HG02981 (cell line): ENCODE data around the gene EIF4G2.

Experiments
- ATAC-seq: cut with Tn5 transposase; IDR thresholded peaks from one replicate; pipeline ENCODE4 v1.9.1; 2021; ENCODE audit warnings: mild to moderate bottlenecking, moderate library complexity; ENCODE audit not compliant: unreplicated experiment

Gene EIF4G2

GRCh38 chr11:10809373-10810160 is 841 bp upstream of the EIF4G2 start:
- ATAC-seq, result peak; percentile 14

GRCh38 chr11:10808235-10808552 is 532 bp downstream of the EIF4G2 start:
- ATAC-seq, result no peak

DNA sequence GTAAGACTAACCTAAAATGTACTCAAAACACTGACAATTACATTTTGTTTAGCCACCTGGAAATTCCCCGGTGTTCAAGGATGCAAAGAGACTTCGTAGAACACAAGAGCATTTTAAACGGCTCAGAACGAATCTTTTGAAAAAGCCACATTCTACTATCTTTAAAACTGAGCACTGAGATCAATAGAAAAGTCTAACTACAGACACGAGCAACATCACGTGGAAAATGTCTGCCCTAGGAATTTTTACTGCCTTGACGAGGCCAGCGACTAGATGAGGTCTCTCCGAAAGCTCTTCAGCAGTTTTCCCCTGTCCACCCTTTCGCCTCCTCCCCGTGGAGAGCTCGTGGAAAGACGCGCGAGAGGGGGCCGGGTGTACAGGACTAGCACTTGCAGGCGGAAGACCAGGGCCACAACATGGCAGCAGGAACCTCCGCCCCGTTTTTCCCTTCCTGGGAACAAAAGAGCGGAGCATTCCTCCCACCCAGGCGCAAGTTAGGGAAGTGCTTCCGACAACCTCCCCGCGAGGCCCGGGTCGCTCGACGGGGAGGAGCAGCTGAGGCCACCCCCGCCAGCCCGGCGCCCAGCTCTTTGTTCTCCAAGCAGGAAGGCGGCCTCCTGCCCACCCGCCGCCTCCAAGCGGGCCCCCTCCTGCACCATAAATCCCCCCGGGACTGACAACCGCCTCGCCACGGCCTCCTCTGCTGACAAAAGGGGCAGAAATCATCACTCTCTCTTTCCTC is 1.1 kb downstream of the EIF4G2 start:
- peak; percentile 3 for ATAC-seq

GRCh38 chr11:10806206-10806605 is 2.5 kb downstream of the EIF4G2 start:
- ATAC-seq, result no peak

DNA sequence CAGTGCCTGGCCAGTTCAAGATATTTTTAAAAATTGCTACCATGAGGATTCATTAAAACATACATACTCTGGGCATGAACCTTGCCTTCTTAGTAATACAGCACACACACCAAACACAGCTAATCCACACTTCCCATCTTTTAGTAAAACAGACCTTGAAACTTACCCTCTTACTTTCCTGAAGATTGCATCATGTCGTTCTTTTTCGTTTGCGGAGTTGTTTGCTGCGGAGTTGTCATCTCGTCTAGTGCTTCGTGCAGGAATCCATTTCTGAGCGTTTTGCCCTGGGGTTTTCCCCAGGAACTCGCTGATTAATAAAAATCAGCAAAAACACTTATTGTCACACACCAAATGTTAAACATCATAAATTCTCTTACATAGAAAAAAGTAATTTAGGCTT is 3.0 kb downstream of the EIF4G2 start:
- ATAC-seq, result no peak

DNA sequence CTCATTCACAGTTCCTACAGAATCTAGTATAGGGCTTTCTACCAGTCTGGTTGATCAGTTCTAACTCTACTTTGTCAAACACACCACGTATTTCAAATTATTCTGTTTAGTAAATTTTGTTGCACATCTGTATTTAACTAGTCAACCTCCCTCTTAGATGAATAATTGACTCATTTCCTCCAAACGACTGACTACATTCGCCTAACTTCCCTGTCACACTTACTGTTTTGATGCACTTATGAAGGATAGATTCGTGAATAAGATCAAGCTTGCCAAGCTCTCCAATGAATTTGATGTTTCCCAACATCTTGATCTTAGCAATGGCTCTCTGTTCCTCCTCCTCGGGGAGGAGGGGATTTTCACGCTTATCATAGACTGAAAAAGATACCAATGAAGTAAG is 5.0 kb downstream of the EIF4G2 start:
- ATAC-seq, result no peak

GRCh38 chr11:10800292-10800691 is 8.4 kb downstream of the EIF4G2 start:
- ATAC-seq, result no peak

DNA sequence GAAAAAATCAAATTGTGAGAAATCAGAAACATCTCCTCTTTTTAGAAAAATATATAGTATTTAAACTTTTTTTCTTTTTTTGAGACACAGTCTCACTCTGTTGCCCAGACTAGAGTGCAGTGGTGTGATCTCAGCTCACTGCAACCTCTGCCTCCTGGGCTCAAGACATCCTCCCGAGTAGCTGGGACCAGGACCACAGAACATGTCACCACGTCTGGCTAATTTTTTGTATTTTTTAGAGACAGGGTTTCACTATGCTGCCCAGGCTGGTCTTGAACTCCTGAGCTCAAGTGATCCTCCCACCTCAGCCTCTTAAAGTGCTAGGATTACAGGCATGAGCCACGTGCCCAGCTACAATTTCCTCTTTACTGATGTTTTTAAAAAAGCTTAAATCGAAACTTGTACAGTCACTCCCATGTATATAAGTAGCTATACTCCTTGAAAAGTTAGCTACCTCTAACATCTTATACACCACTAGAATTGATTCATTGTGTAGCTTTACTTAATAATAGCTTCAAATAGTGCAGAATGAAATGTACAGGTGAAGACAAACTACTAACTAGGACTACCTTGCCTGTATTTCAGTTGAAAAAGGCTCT is 10.3 kb downstream of the EIF4G2 start:
- ATAC-seq, result no peak

DNA sequence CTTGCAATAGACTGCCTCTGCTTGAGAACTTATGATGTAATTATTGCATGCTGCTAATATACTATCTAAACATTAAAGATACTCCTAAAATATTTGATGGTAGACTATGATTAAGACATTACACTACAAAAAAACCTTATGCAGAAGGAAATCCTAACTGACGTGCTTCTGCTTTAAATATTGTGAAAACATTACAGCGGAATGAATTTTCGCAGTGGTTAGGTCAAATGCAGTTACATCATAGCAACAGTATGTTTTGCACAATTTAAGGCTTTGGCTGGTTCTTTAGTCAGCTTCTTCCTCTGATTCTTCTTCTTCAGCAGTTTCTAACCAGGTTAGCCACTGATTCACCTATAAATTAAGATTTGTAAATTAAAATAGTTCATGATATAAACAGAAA is 11.2 kb downstream of the EIF4G2 start:
- ATAC-seq, result no peak

DNA sequence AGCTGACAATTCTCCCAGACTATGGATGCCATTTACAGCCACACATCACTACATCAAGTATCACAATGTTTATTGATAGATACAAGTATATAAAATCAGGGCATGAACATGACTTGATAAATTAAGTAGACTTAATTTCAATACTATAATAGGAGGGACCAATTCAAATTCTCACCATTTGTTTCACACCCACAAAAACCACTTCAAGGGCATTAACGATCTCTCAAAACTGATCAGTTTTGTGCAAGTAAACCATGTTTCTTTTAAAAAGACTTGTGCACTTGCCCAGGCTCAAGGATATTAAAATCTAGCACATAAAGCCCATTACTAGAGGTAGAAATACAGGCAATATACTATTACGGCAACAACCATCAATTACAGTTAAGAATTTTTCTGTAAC is 11.7 kb downstream of the EIF4G2 start:
- ATAC-seq, result no peak

- no peak for ATAC-seq
These were observed 12.5 kb downstream of the EIF4G2 start for GRCh38 chr11:10796191-10796590.

DNA sequence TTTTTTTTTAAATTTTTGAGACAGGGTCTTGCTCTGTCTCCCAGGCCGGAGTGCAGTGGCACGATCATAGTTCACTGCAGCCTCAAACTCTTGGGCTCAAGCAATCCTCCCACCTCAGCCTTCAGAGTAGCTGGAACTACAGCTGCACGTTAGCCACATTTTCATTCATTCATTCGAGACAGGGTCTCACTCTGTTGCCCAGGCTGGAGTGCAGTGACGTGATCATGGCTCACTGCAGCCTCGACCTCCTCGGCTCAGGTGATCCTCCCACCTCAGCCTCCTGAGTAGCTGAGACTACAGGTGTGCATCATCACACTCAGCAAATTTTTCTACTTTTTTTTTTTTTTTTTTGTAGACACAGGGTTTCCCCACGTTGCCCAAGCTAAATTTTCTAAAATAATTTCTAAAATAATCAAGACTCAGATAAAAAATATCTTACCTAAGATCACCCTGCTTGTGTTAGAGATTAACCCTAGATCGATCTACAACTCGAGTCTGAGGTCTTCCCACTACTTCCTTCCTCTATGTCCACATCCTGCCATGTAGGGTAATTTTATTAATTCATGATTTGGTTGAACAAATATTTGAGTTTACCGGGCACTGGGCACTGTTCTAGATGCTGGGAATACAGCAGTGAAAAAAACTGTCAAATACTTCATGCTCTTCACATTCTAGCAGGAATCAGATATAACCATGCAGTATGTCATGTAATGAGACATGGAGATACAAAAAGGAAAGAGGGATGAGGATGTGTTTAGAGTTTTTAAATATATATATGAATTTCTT is 15.1 kb downstream of the EIF4G2 start:
- no peak for ATAC-seq

DNA sequence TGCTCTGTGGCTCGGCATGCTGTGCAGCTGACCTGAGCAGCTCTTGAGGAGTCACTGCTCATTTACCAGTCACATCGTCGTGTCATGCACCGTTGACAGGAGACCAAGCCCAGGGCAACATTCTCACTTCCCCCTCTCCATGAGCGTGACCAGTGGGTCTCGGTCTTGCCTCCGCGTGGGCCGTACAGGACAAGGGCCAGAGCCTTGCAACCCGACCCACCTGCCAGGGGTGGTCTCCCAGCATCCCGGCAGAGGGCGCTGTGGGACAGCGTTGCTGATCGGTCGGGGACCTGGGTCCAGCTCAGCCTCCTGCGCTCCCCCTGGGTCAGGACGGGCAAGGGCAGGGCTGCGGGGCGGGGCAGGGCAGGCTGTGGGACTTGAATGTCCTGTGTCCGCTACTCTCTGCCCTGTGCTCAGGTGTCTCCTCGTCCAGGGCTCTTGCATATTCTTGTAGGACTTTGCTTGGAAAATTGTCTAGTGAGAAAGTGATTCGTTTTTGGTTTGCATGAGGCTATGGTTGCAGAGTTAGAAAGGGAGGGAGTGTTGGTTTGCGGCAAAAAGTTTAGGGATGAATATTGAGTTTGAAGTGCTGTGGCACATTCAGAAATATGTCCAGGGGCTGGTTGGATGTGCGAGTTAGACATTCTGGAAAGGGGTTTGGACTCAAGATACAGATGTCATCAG is 16.2 kb downstream of the EIF4G2 start:
- ATAC-seq, result peak; percentile 95

GRCh38 chr11:10786451-10786850 is 22.3 kb downstream of the EIF4G2 start:
- ATAC-seq, result no peak

GRCh38 chr11:10785146-10785474 is 23.6 kb downstream of the EIF4G2 start:
- ATAC-seq, result no peak

DNA sequence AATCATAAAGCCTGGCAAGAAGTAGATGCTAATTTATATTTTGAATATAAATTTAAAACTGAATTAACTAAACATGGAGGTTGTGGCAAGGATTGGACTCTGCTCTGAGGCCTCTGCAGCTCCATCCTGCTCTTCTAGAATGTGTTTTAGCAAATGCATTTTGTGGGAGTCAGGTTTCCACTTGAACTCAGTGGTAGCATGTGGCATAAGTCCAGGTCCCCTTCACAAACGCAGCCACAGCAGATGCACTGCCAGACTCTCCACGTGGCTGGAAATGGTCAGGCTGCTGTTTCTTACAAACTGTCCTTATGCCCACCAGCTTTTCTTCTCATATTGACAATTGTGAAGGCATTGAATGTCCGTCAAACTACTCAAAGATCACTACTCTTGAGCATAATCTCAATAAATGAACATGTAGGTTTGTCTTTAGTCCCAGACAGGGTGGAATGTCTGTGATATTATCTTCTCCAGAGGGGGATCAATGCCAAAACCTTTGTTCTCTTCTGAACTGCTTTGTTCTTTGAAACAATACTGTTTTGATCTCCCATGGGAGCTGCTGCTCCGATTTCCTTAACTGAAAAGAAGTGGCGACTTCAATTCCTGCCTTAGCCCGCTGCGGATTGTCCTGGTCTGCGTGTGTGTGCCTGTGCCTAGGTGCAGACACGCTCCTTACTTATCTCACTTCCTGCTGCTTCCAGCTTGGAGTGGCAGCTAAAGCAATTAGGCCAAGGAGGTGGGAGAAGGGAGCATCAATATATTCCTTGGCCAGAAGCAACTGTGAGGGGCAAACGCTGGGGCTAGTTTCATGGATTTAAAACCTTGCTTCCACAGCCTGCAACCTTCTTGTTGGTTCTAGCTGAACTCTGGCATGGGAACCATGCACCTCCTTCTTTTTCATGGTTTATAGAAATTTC is 24.2 kb downstream of the EIF4G2 start:
- ATAC-seq, result no peak

- ATAC-seq, result no peak
These were observed 28.7 kb downstream of the EIF4G2 start for GRCh38 chr11:10780040-10780439.

- no peak for ATAC-seq
These were observed 29.6 kb downstream of the EIF4G2 start for GRCh38 chr11:10779086-10779485.

GRCh38 chr11:10778217-10778970 is 30.3 kb downstream of the EIF4G2 start:
- no peak for ATAC-seq
